Dermis microvascular lymphatic vessel endothelial cell (primary cell): ENCODE measurements around the gene MICB. TPM values are rescaled to one million over a fixed set of nuclear protein-coding genes. Genes with fewer than 3 reads are reported as not detected.
"Not testable (repeated sequence)": the region's sequence is repeated elsewhere in the genome, so short reads cannot be mapped to it uniquely, and the experiment has no call there.

ENCODE experiments used
- DNase-seq, 2 donors: peaks; one replicate each; pipeline versions ENCODE4 v3.0.0 to v3.0.0-alpha.2; 2010; ENCODE audit warnings: low read depth in 2 of 2
- total RNA-seq: library from RNA; depleted of rRNA; stranded (reverse); fragments of >200 nt; gene quantifications from 2 replicates; pipeline ENCODE4 v1.2.1, GENCODE V29; 2014

Gene MICB
- total RNA-seq, 1 donor from 2014 or later, result 8.3 TPM

GRCh38 chr6:31473780-31474761 is 23.9 kb upstream of the MICB start:
- peak in 1 of 2 donors; percentile 15 for DNase-seq

GRCh38 chr6:31474871-31475286 is 23.1 kb upstream of the MICB start:
- no peak for DNase-seq

GRCh38 chr6:31476515-31477139 is 21.3 kb upstream of the MICB start:
- DNase-seq, result no peak

GRCh38 chr6:31477521-31477920 is 20.4 kb upstream of the MICB start:
- no peak for DNase-seq

GRCh38 chr6:31478186-31478950 is 19.6 kb upstream of the MICB start:
- no peak for DNase-seq

GRCh38 chr6:31479151-31479932 is 18.6 kb upstream of the MICB start:
- DNase-seq, result no peak

- DNase-seq, result no peak
These were observed 17.9 kb upstream of the MICB start for GRCh38 chr6:31479933-31480535.

DNA sequence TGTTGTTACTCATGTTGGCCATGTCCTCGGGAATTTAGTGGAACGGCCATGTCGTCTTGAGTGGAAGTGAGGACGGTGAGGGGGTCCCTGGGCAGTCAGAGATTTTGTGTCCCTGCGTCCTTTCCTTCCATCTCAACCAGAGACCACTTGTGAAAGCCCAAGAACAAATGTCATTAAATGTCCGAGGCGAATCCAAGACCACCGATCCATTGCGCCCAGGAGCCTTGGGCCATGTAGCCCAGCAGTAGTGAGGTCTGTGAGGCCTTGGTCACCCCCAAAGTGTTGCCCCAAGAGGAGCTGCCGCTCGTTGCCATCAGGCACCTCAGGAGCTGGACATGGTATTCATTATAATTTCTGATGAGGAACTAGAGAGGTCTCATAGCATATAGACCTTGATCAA is 17.4 kb upstream of the MICB start:
- no peak for DNase-seq

DNA sequence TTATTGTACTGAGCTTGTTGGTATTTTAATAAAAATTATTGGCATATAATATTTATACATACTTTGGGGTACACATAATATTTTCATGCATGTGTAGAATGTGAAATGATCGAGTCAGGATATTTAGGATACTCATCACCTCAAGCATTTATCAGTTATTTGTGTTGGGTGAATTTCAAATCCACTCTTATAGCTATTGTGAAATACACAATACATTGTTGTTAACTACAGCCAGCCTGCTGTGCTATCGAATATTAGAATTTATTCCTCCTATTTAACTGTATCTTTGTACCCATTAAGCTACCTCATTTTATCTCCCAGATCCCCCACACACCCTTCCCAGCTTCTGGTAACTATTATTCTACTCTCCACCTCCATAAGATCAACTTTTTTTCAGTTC is 14.6 kb upstream of the MICB start:
- DNase-seq, result no peak

DNA sequence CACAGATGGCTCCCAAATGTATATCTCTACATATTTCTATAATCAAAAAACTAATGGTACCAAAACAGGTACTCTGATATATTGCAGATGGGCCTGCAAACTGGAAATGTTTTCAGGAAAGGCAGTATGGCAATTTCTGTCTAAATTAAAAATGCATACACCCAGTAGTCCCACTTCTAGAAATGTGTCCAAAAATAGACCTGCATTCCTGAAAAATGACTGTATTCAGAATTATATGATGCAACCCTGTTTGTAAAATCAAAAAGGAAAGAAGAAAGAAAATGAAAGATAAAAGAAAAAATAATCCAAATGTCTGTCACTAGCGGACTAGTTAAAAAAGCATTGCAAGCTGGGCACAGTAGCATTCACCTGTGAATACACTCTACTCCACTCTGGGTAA is 12.9 kb upstream of the MICB start:
- DNase-seq, result no peak

GRCh38 chr6:31486065-31486837 is 11.7 kb upstream of the MICB start:
- DNase-seq, result not testable (repeated sequence)

GRCh38 chr6:31487674-31488073 is 10.3 kb upstream of the MICB start:
- not testable (repeated sequence) for DNase-seq

DNA sequence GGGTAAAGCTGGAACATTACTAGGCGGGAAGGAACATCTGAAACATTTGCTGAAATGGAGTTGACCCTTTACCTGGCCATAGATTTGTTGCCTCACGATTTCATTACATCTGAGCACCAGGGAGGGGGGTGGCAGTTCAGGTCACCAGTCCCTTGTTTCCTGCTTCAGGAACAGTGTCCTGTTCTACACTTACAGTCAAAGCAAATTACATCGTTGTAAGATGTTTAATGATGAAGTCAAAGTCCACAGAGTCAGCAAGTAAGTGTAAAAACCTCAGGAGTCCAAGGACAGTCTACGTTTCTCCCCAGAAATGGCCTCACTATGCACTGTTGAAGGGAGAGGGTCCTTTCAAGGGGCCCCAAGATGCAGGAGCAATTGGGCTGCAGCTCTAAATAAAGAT is 8.9 kb upstream of the MICB start:
- DNase-seq, result no peak

- no peak for DNase-seq
These were observed 7.7 kb upstream of the MICB start for GRCh38 chr6:31490115-31490873.

DNA sequence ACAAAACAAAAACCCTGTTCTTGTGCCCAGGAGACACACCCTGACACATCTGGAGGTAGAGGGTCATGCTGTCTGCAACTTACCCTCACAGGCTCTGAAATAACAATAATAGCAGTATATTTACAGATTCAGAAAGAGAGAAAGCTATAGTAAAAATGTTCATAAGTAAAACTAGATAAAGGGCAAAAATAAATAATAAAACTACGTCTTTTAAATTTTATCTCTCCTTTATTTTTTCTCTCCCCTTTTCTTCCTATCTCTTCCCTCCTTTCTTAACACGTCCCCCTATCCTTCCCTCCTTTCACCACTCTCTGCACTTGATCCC is 4.4 kb upstream of the MICB start:
- not testable (repeated sequence) for DNase-seq

DNA sequence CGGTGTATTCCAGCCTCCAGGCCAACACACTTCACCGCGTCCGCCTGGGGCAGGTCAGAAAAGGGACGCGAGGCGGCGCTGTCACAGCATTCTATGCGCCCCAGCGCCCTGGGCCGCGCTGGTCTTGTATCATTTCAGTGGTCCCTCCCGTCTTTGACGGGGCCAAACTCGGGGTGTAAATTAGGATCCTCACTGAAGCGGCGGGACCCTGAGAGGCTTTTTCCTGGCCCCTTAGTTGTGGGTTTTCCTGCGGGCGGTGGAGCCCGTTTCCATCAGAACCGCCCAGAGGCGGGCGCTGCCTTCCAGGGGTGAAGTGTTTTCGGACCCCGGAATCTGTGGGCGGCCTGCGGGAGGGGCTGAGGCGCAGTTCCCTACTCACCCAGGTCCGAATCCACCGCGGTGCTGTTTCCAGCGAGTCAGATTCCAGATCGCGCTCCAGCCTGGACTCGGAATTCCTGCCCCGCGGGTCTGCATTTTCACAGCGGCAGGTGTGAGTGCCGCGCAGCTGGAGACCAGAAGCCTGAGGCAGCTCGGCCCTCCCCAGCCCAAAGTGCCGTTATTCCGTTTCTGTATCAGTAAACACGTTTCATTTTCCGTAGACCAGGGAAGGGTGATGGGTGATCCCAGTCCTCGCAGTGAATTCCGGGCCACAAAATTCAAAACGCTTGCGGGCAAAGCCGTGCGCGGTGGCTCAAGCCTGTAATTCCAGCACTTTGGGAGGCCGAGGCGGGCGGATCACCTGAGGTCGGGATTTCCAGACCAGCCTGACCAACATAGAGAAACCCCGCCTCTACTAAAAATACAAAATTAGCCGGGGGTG is 3.9 kb upstream of the MICB start:
- DNase-seq, result peak; percentile 46 to 79

DNA sequence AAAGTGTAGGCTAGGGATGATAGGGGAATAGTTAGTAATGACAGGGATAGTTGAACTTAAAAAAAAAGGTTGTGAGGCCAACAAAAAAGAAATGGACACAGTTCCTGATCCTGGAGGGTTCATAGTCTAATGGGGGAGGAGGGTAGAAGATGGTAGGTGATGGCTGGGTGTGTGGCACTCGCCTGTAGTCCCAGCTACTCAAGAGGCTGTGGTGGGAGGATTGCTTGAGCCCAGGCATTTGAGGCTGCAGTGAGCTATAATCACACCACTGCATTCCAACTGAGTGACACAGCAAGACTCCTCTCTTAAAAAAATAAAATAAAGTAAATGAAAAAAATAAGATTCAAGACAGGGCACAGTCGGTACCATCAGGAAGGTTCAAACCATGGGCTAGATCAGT is 2.4 kb upstream of the MICB start:
- peak in 1 of 2 donors; percentile 19 for DNase-seq

DNA sequence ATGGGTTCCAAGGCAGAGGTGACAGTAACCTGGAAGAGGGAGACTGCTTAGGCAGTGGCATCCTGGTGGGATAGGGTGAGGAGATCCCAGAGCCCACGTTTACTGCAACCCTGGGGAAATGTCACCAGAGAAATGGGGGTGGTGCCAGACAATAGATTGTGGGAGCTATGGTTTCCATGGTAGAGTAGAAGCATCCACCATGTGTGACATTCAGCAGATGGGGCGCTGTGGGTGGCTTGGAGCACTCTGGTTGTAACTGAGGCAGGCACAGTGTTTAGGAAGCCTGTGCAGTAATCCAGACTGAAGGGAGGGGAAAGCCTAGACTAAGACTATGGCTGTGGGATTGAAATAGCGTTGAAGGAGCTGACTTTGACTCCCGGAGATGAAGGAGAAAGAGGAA is 1.1 kb upstream of the MICB start:
- not testable (repeated sequence) for DNase-seq
